Uterus (tissue), 4 donors: Measurements from ENCODE around the gene WTAP. TPM values are rescaled to one million over a fixed set of nuclear protein-coding genes. Genes with fewer than 3 reads are reported as not detected.

Source experiments
- DNase-seq, 2 donors: peaks; one replicate each; pipeline ENCODE4 v3.0.0-alpha.2; 2019 to 2020
- H3K27ac ChIP-seq, 2 donors: fragments of 200-600 bp; sonication (generic); 1 replicate in 1 of 2; 2 replicates in 1 of 2; pipeline ENCODE4 v1.5.1; 2016 to 2018
- H3K27me3 ChIP-seq, 2 donors: fragments of 200-600 bp; sonication (generic); one replicate each; pipeline ENCODE4 v1.5.1; 2018 to 2019; ENCODE audit warnings: control low read depth in 1 of 2
- H3K36me3 ChIP-seq, 2 donors: fragments of 200-600 bp; sonication (generic); one replicate each; pipeline ENCODE4 v1.5.1; 2019; ENCODE audit warnings: control low read depth in 1 of 2
- H3K4me1 ChIP-seq, 2 donors: fragments of 200-600 bp; sonication (generic); one replicate each; pipeline ENCODE4 v1.5.1; 2018 to 2019; ENCODE audit warnings: control low read depth in 1 of 2
- H3K4me3 ChIP-seq, 2 donors: fragments of 200-600 bp; sonication (generic); 1 replicate in 1 of 2; 2 replicates in 1 of 2; pipeline ENCODE4 v1.5.1; 2018 to 2019; ENCODE audit warnings: mild to moderate bottlenecking in 1 of 2
- H3K9me3 ChIP-seq, 2 donors: fragments of 200-600 bp; sonication (generic); one replicate each; pipeline ENCODE4 v1.5.1; 2019; ENCODE audit warnings: control low read depth in 1 of 2
- CTCF ChIP-seq, 4 experiments: fragments of 200-600 bp in 2 of 4; fragments of 450-650 bp in 2 of 4; sonication (generic) in 2 of 4; IDR thresholded peaks; one replicate each; pipeline ENCODE4 v1.5.1; 2016 to 2019; ENCODE audit warnings: antibody characterized with exemption in 4 of 4, mild to moderate bottlenecking in 2 of 4, moderate library complexity in 1 of 4
- POLR2A ChIP-seq, 2 donors: fragments of 450-650 bp; IDR thresholded peaks; one replicate each; pipeline ENCODE4 v1.6.1; 2016; ENCODE audit warnings: antibody characterized with exemption in 2 of 2, mild to moderate bottlenecking in 1 of 2, moderate library complexity in 1 of 2
- intact Hi-C: fragments of 100-400 bp; cut with DNase I; formaldehyde crosslinking; loops from one replicate; pipeline ENCODE4 v1.15.1; 2023; ENCODE audit warnings: low total_unique reads
- total RNA-seq, 4 donors: library from RNA; depleted of rRNA in 3 of 4; stranded (reverse); fragments of >200 nt in 3 of 4; gene quantifications; one replicate each; pipeline versions ENCODE4 v1.1.0 to v1.2.4, GENCODE V29; 2014 to 2023
- donor health status: DM: yes; HTN: yes; CAD: no.

Gene WTAP
- total RNA-seq, 4 donors from 2014 or later, result 33.3 to 139 (median 95.9) TPM

GRCh38 chr6:159713984-159714383 is 13.3 kb upstream of the WTAP start:
- intact Hi-C loops, result no loop called here
- H3K4me3 ChIP-seq, result no peak overlapping the region
- H3K27ac ChIP-seq, result no peak overlapping the region
- no peaks in the 10 kb centered on the region for H3K27me3 ChIP-seq
- H3K36me3 ChIP-seq, result no peaks in the 10 kb centered on the region
- TF ChIP-seq POLR2A (IDR thresholded peaks at IDR 0.05), result no peak
- no peak for TF ChIP-seq CTCF (IDR thresholded peaks at IDR 0.05)
- peaks cover 0 to 9% of the 10 kb centered on the region in 2 donors for H3K4me1 ChIP-seq
- no peak for DNase-seq
- H3K9me3 ChIP-seq, result no peaks in the 10 kb centered on the region

DNA sequence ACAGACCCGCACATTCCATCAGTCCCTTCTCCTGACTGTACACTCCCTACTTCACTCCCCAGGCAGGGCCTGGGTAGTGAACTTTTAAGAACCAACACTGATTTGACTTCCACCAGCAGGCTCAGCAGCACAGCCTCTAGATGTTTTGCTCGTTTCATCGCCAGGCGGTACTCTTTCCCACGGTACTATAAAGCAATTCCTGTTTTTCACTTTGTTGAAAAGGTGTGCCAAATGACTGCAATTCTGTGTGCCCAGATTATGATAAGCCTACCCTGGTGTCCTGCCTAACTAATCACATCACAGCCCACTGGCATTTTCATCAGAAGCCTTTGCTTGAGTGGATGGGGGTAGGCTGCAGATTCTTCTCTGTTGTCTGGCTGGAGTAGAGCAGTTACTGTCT is 12.9 kb upstream of the WTAP start:
- DNase-seq, result no peak
- no peak for TF ChIP-seq CTCF (IDR thresholded peaks at IDR 0.05)
- TF ChIP-seq POLR2A (IDR thresholded peaks at IDR 0.05), result no peak

GRCh38 chr6:159715166-159715565 is 12.1 kb upstream of the WTAP start:
- H3K4me3 ChIP-seq, result no peak overlapping the region
- intact Hi-C loops, result no loop called here

More for the DNA sequence above, 12.9 kb upstream of the WTAP start:
- Histone ChIP-seq H3K9me3 (no peaks in the 10 kb centered on the region), H3K27ac (peak overlapping the region; percentile 82 to 90), H3K36me3 (no peaks in the 10 kb centered on the region), H3K4me3 (no peak overlapping the region), H3K27me3 (no peaks in the 10 kb centered on the region), H3K4me1 (peaks cover 0 to 9% of the 10 kb centered on the region in 2 donors)
- intact Hi-C loops, result no loop called here

DNA sequence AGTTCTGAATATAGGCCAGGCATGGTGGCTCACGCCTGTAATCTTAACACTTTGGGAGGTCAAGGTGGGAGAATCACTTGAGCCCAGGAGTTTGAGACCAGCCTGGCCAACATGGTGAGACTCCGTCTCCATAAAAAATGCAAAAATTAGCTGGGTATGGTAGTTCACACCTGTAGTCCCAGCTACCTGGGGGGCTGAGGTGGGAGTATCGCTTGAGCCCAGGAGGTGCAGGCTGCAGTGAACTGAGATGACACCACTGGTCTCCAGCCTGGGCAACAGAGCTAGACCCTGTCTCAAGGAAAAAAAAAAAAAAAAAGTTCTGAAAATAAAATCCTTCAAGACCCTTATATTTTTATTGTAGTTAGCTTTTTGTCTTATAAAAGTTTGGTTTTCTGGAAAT is 11.7 kb upstream of the WTAP start:
- peak in 1 of 2 donors; percentile 12 for DNase-seq
- H3K36me3 ChIP-seq, result no peaks in the 10 kb centered on the region
- no peaks in the 10 kb centered on the region for H3K9me3 ChIP-seq
- peaks cover 0 to 9% of the 10 kb centered on the region in 2 donors for H3K4me1 ChIP-seq
- H3K4me3 ChIP-seq, result no peak overlapping the region
- no peaks in the 10 kb centered on the region for H3K27me3 ChIP-seq
- peak overlapping the region; percentile 82 to 90 for H3K27ac ChIP-seq
- intact Hi-C loops, result no loop called here
- TF ChIP-seq POLR2A (IDR thresholded peaks at IDR 0.05), result no peak
- TF ChIP-seq CTCF (IDR thresholded peaks at IDR 0.05), result no peak

More at GRCh38 chr6:159715166-159715565, 12.1 kb upstream of the WTAP start:
- DNase-seq, result peak in 1 of 2 donors; percentile 11
- Histone ChIP-seq H3K27ac (peak overlapping the region; percentile 82 to 90), H3K27me3 (no peaks in the 10 kb centered on the region), H3K36me3 (no peaks in the 10 kb centered on the region), H3K4me1 (peaks cover 0 to 9% of the 10 kb centered on the region in 2 donors), H3K9me3 (no peaks in the 10 kb centered on the region)
- no peak for TF ChIP-seq CTCF (IDR thresholded peaks at IDR 0.05)
- no peak for TF ChIP-seq POLR2A (IDR thresholded peaks at IDR 0.05)

DNA sequence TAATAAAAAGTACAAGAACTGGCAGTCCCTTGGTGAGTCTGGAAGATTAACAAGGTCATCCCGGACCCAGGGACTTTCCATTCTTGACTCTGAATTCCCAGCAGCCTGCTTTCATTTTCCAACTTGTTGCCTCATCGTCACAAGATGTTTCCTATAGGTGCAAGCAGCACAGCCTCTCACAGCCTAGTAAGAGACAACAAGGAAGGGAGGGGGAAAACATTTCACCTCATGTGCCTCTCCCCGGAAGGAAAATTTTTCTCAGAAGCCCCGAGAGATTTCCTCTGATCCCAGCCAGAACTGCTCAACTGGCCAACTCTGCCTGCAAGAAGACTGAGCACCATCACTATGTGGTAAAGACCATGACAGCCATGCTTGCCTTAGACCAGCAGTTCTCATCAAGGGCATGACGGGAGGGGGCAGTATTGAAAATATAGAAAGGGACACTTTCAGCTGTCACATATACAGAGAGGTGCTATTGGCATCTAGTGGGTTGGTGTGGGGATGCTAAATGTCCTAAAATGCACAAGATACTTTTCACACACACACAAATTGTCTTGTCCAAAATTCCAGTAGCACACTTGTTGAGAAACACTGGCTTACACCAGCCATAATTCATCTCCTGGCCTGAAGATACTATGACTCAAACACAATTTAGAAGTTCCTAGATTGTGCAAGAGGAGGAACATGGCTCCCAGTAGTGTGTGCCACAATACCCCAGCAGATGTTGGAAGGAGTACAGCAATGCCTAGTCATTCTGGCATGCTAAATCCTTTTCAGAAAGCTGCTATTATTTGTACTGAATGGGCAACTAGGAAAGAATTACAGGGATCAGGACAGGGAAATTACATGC is 10.8 kb upstream of the WTAP start:
- Histone ChIP-seq H3K27me3 (no peaks in the 10 kb centered on the region), H3K27ac (peak overlapping the region; percentile 82 to 90), H3K36me3 (no peaks in the 10 kb centered on the region), H3K9me3 (no peaks in the 10 kb centered on the region), H3K4me3 (no peak overlapping the region), H3K4me1 (peaks cover 0 to 9% of the 10 kb centered on the region in 2 donors)
- TF ChIP-seq CTCF (IDR thresholded peaks at IDR 0.05) (no peak), POLR2A (IDR thresholded peaks at IDR 0.05) (peak; percentile 8 to 13)
- intact Hi-C loops, result no loop called here
- DNase-seq, result peak; percentile 65 to 87
